Measurements from ENCODE around the gene FAM204A.

FAM204A gene

DNA sequence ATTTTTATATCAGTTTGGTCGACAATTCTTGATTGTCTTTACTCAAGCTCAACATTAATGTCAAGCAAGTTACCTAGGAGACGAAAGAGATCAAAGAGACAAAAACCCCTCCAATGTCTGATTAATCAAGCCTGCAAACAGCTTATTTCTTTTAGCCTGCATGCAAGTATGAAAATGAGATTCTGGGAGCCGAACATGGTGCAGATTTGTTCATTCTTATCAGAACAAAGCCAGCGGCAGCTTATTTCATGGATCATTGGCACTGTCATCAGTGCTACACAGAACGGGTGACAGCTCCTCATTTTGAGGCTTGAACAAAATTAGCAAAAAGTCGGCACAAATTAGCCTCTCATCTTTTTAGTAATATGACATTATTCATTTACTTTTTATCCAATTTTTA, 26.5 kb downstream of the FAM204A start:
- Histone ChIP-seq H4K20me1 (ENCODE audit: insufficient read depth, low read length) (no peaks in the 10 kb centered on the region), H3K4me2 (ENCODE audit: insufficient read depth, low read length) (no peak overlapping the region), H2AFZ (ENCODE audit: low read depth, low read length) (no peak overlapping the region), H3K9me3 (ENCODE audit: insufficient read depth, low read length, severe bottlenecking) (no peaks in the 10 kb centered on the region), H3K27me3 (ENCODE audit: insufficient read depth, low read length, poor library complexity) (no peaks in the 10 kb centered on the region), H3K79me2 (ENCODE audit: insufficient read depth, low read length) (no peaks in the 10 kb centered on the region), H3K36me3 (ENCODE audit: insufficient read depth, low read length) (peaks cover 28% of the 10 kb centered on the region; the same call in 1 of the 2 replicates), H3K27ac (ENCODE audit: low read length) (no peak overlapping the region), H3K9ac (ENCODE audit: low read depth, low read length) (no peak overlapping the region), H3K4me1 (ENCODE audit: insufficient read depth, low read length) (no peaks in the 10 kb centered on the region), H3K4me3 (ENCODE audit: low read depth in 1 of 2, low read length in 2 of 2) (no peak overlapping the region)
- ATAC-seq (ENCODE audit: insufficient read depth, low read depth): no peak
- no peak for DNase-seq
- TF ChIP-seq, protein P1, sequence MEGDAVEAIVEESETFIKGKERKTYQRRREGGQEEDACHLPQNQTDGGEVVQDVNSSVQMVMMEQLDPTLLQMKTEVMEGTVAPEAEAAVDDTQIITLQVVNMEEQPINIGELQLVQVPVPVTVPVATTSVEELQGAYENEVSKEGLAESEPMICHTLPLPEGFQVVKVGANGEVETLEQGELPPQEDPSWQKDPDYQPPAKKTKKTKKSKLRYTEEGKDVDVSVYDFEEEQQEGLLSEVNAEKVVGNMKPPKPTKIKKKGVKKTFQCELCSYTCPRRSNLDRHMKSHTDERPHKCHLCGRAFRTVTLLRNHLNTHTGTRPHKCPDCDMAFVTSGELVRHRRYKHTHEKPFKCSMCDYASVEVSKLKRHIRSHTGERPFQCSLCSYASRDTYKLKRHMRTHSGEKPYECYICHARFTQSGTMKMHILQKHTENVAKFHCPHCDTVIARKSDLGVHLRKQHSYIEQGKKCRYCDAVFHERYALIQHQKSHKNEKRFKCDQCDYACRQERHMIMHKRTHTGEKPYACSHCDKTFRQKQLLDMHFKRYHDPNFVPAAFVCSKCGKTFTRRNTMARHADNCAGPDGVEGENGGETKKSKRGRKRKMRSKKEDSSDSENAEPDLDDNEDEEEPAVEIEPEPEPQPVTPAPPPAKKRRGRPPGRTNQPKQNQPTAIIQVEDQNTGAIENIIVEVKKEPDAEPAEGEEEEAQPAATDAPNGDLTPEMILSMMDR (IDR thresholded peaks at IDR 0.05; ENCODE audit: borderline replicate concordance, extremely low read depth, low read length, poor library complexity, severe bottlenecking): no peak
- no peak for TF ChIP-seq EZH2 (IDR thresholded peaks at IDR 0.05; ENCODE audit: borderline replicate concordance, low read depth, low read length, severe bottlenecking)

DNA sequence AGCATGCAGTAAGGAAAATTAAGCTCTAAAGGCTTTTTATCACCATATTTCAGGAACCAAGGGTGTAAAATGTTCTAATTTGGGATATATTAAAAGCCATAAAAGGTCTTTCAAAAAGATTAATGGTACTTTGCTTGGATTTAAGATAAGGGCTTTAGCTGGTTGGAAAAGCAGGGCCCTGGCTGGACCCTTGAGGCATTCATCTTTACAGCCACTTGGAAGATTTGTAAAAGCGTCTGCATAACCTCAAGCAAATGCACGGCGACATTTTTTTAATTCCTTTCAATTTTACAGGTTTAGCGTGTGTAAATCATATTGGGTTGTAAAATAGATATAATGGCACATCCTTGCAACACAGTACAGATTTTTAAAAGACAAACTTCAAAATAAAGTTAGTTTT, 27.2 kb downstream of the FAM204A start:
- TF ChIP-seq, protein P1 (IDR thresholded peaks at IDR 0.05; ENCODE audit: borderline replicate concordance, extremely low read depth, low read length, poor library complexity, severe bottlenecking): no peak
- TF ChIP-seq EZH2 (IDR thresholded peaks at IDR 0.05; ENCODE audit: borderline replicate concordance, low read depth, low read length, severe bottlenecking): no peak
- H4K20me1 ChIP-seq (ENCODE audit: insufficient read depth, low read length): no peaks in the 10 kb centered on the region
- H3K27me3 ChIP-seq (ENCODE audit: insufficient read depth, low read length, poor library complexity): no peaks in the 10 kb centered on the region
- no peaks in the 10 kb centered on the region for H3K79me2 ChIP-seq (ENCODE audit: insufficient read depth, low read length)
- no peak overlapping the region for H3K4me3 ChIP-seq (ENCODE audit: low read depth in 1 of 2, low read length in 2 of 2)
- no peak overlapping the region for H3K9ac ChIP-seq (ENCODE audit: low read depth, low read length)
- no peaks in the 10 kb centered on the region for H3K9me3 ChIP-seq (ENCODE audit: insufficient read depth, low read length, severe bottlenecking)
- peaks cover 31% of the 10 kb centered on the region; the same call in 1 of the 2 replicates for H3K36me3 ChIP-seq (ENCODE audit: insufficient read depth, low read length)
- H3K27ac ChIP-seq (ENCODE audit: low read length): no peak overlapping the region
- H3K4me1 ChIP-seq (ENCODE audit: insufficient read depth, low read length): no peaks in the 10 kb centered on the region
- no peak overlapping the region for H3K4me2 ChIP-seq (ENCODE audit: insufficient read depth, low read length)
- H2AFZ ChIP-seq (ENCODE audit: low read depth, low read length): no peak overlapping the region
- DNase-seq (no peak), ATAC-seq (ENCODE audit: insufficient read depth, low read depth) (no peak)

DNA sequence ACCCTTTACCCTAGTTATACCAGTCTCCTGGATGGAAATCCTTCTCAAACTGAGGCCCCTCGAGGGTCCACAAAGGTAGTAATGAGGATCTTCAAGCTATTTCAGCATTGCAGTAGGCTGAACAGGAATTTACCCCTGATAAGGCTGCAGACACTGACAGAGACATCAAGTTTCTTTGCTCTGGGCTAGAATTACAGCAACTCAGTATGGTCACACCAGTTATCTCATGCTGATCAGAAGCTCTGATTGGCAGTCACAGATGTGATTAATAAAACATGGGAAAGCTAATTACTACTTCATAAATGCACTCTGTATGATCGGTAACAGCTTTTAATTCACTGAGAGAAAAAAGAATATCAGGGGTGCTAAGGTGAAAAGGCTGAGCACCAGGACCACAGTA, 30.6 kb downstream of the FAM204A start:
- H4K20me1 ChIP-seq (ENCODE audit: insufficient read depth, low read length): no peaks in the 10 kb centered on the region
- H3K4me3 ChIP-seq (ENCODE audit: low read depth in 1 of 2, low read length in 2 of 2): no peak overlapping the region
- no peak overlapping the region for H3K9ac ChIP-seq (ENCODE audit: low read depth, low read length)
- H3K27ac ChIP-seq (ENCODE audit: low read length): no peak overlapping the region
- H2AFZ ChIP-seq (ENCODE audit: low read depth, low read length): no peak overlapping the region
- no peak for ATAC-seq (ENCODE audit: insufficient read depth, low read depth)
- H3K9me3 ChIP-seq (ENCODE audit: insufficient read depth, low read length, severe bottlenecking): no peaks in the 10 kb centered on the region
- no peaks in the 10 kb centered on the region for H3K79me2 ChIP-seq (ENCODE audit: insufficient read depth, low read length)
- TF ChIP-seq, protein P1 (IDR thresholded peaks at IDR 0.05; ENCODE audit: borderline replicate concordance, extremely low read depth, low read length, poor library complexity, severe bottlenecking): no peak
- no peak for TF ChIP-seq EZH2 (IDR thresholded peaks at IDR 0.05; ENCODE audit: borderline replicate concordance, low read depth, low read length, severe bottlenecking)
- no peak overlapping the region for H3K4me2 ChIP-seq (ENCODE audit: insufficient read depth, low read length)
- no peaks in the 10 kb centered on the region for H3K4me1 ChIP-seq (ENCODE audit: insufficient read depth, low read length)
- DNase-seq: no peak
- peaks cover 55% of the 10 kb centered on the region; the same call in 1 of the 2 replicates for H3K36me3 ChIP-seq (ENCODE audit: insufficient read depth, low read length)
- H3K27me3 ChIP-seq (ENCODE audit: insufficient read depth, low read length, poor library complexity): no peaks in the 10 kb centered on the region

DNA sequence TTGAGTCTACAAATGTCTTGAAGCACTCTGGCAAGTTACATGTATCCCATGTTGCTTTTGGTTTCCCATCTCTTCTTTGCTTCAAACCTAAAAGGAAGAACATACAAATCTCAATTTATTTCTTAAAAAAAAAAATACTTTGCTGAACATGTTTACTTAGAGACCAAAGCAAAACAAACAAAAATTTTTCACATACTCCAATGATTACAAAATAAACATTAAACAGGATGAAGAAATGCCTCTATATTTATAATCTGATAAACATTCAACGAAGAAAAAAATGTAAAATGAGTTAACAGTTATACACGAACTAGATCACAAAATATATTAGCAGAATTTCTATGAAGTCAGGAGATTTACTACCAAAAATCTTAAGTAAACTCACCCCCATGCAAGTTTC, 31.3 kb downstream of the FAM204A start:
- Histone ChIP-seq H3K4me1 (ENCODE audit: insufficient read depth, low read length) (no peaks in the 10 kb centered on the region), H2AFZ (ENCODE audit: low read depth, low read length) (no peak overlapping the region), H3K4me2 (ENCODE audit: insufficient read depth, low read length) (no peak overlapping the region), H3K27me3 (ENCODE audit: insufficient read depth, low read length, poor library complexity) (no peaks in the 10 kb centered on the region), H3K79me2 (ENCODE audit: insufficient read depth, low read length) (no peaks in the 10 kb centered on the region), H3K9me3 (ENCODE audit: insufficient read depth, low read length, severe bottlenecking) (no peaks in the 10 kb centered on the region), H3K9ac (ENCODE audit: low read depth, low read length) (no peak overlapping the region), H3K27ac (ENCODE audit: low read length) (no peak overlapping the region), H3K4me3 (ENCODE audit: low read depth in 1 of 2, low read length in 2 of 2) (no peak overlapping the region), H4K20me1 (ENCODE audit: insufficient read depth, low read length) (no peaks in the 10 kb centered on the region), H3K36me3 (ENCODE audit: insufficient read depth, low read length) (peaks cover 60% of the 10 kb centered on the region)
- ATAC-seq (ENCODE audit: insufficient read depth, low read depth) (no peak), DNase-seq (no peak)
- TF ChIP-seq, protein P1 (IDR thresholded peaks at IDR 0.05; ENCODE audit: borderline replicate concordance, extremely low read depth, low read length, poor library complexity, severe bottlenecking): no peak
- TF ChIP-seq EZH2 (IDR thresholded peaks at IDR 0.05; ENCODE audit: borderline replicate concordance, low read depth, low read length, severe bottlenecking): no peak
